Ishikawa (cell line): Measurements from ENCODE around the gene ZNF423.

Experiments
- CEBPB ChIP-seq: IDR thresholded peaks from 2 replicates; pipeline ENCODE4 v1.6.1; 2012
- CREB1 ChIP-seq: IDR thresholded peaks from 2 replicates; pipeline ENCODE4 v1.6.1; 2012; ENCODE audit warnings: low read depth
- EGR1 ChIP-seq: IDR thresholded peaks from 2 replicates; pipeline ENCODE4 v1.6.1; 2012
- EP300 ChIP-seq: IDR thresholded peaks from 2 replicates; pipeline ENCODE4 v1.6.1; 2012; ENCODE audit warnings: borderline replicate concordance
- FOXM1 ChIP-seq: IDR thresholded peaks from 2 replicates; pipeline ENCODE4 v1.6.1; 2012; ENCODE audit warnings: low read depth, borderline replicate concordance
- NFIC ChIP-seq: IDR thresholded peaks from 2 replicates; pipeline ENCODE4 v1.6.1; 2012
- RAD21 ChIP-seq: IDR thresholded peaks from 2 replicates; pipeline ENCODE4 v1.6.1; 2012; ENCODE audit warnings: low read depth
- TAF1 ChIP-seq: IDR thresholded peaks from 2 replicates; pipeline ENCODE4 v1.6.1; 2012; ENCODE audit warnings: low read depth, mild to moderate bottlenecking
- TCF12 ChIP-seq: IDR thresholded peaks from 2 replicates; pipeline ENCODE4 v1.6.1; 2012; ENCODE audit warnings: low read depth
- TEAD4 ChIP-seq: IDR thresholded peaks from 2 replicates; pipeline ENCODE4 v1.6.1; 2012
- USF1 ChIP-seq: IDR thresholded peaks from 2 replicates; pipeline ENCODE4 v1.6.1; 2012
- YY1 ChIP-seq: IDR thresholded peaks from 2 replicates; pipeline ENCODE4 v1.6.1; 2012; ENCODE audit warnings: low read depth
- ZBTB7A ChIP-seq: IDR thresholded peaks from 2 replicates; pipeline ENCODE4 v1.6.1; 2012; ENCODE audit warnings: low read depth
- TF ChIP-seq, protein P1 (sequence below): IDR thresholded peaks from 2 replicates; pipeline ENCODE4 v1.6.1; 2012
- TF ChIP-seq, protein P2 (sequence below): IDR thresholded peaks from 2 replicates; pipeline ENCODE4 v1.6.1; 2012; ENCODE audit warnings: low read depth, mild to moderate bottlenecking

ZNF423 gene

DNA sequence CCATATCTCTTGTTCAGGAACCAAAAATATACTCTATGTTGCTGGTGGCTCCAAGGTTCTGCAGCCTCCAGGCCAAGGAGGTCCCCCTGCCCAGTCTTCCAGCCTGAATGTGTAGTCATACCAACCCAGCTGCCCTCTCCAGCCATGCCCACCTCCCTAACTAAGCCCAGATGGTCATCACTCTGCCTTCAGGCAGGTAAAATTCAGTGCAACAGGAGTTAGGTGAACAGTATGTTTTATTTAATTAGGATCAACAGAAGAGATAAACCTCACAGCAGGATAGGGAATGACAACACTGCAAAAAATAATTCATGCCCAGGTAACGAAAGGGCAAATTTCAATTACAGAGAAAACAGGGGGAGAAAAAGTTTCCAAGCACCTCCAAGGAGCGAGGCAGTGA is 9.1 kb downstream of the ZNF423 start:
- no peak for TF ChIP-seq TEAD4
- TF ChIP-seq, protein P1, sequence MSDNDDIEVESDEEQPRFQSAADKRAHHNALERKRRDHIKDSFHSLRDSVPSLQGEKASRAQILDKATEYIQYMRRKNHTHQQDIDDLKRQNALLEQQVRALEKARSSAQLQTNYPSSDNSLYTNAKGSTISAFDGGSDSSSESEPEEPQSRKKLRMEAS: no peak
- TF ChIP-seq NFIC: no peak
- no peak for TF ChIP-seq CREB1
- no peak for TF ChIP-seq EGR1
- TF ChIP-seq ZBTB7A: no peak
- no peak for TF ChIP-seq RAD21
- no peak for TF ChIP-seq YY1
- TF ChIP-seq, protein P2, sequence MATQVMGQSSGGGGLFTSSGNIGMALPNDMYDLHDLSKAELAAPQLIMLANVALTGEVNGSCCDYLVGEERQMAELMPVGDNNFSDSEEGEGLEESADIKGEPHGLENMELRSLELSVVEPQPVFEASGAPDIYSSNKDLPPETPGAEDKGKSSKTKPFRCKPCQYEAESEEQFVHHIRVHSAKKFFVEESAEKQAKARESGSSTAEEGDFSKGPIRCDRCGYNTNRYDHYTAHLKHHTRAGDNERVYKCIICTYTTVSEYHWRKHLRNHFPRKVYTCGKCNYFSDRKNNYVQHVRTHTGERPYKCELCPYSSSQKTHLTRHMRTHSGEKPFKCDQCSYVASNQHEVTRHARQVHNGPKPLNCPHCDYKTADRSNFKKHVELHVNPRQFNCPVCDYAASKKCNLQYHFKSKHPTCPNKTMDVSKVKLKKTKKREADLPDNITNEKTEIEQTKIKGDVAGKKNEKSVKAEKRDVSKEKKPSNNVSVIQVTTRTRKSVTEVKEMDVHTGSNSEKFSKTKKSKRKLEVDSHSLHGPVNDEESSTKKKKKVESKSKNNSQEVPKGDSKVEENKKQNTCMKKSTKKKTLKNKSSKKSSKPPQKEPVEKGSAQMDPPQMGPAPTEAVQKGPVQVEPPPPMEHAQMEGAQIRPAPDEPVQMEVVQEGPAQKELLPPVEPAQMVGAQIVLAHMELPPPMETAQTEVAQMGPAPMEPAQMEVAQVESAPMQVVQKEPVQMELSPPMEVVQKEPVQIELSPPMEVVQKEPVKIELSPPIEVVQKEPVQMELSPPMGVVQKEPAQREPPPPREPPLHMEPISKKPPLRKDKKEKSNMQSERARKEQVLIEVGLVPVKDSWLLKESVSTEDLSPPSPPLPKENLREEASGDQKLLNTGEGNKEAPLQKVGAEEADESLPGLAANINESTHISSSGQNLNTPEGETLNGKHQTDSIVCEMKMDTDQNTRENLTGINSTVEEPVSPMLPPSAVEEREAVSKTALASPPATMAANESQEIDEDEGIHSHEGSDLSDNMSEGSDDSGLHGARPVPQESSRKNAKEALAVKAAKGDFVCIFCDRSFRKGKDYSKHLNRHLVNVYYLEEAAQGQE: no peak
- TF ChIP-seq CEBPB: no peak
- TF ChIP-seq TAF1: no peak
- TF ChIP-seq USF1: no peak
- no peak for TF ChIP-seq TCF12
- no peak for TF ChIP-seq EP300

- TF ChIP-seq TCF12: no peak
- no peak for TF ChIP-seq TAF1
- TF ChIP-seq FOXM1: no peak
- TF ChIP-seq, protein P1: no peak
- no peak for TF ChIP-seq CREB1
- no peak for TF ChIP-seq EGR1
- TF ChIP-seq NFIC: no peak
- no peak for TF ChIP-seq CEBPB
Measured at GRCh38 chr16:49844359-49844758, 11.6 kb downstream of the ZNF423 start.

DNA sequence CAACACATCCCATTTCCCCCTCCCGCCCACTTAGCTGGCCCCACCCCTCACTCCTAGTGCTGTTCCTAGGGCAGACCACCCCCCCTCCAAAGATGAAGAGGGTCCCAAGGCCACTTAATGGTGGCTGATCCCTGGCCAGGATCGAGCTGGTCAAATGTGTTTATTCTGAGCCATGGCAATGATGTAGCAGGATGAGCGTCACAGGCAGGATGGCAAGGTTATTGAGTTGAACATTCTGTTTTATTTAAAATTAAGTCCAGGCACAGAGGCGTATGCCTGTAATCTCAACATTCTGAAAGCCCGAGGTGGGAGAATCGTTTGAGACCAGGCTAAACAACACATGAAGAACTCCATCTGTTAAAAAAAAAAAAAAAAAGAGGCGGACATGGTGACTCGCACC is 12.2 kb downstream of the ZNF423 start:
- TF ChIP-seq ZBTB7A (no peak), YY1 (no peak), NFIC (no peak), FOXM1 (no peak), TAF1 (no peak), RAD21 (no peak), CEBPB (no peak), CREB1 (no peak), EGR1 (no peak), EP300 (no peak), TCF12 (no peak), USF1 (no peak), TEAD4 (no peak)
- TF ChIP-seq, protein P2: no peak
- TF ChIP-seq, protein P1: no peak

- no peak for TF ChIP-seq TAF1
- no peak for TF ChIP-seq USF1
- TF ChIP-seq TEAD4: no peak
- TF ChIP-seq RAD21: no peak
- TF ChIP-seq ZBTB7A: no peak
- TF ChIP-seq CREB1: no peak
- no peak for TF ChIP-seq NFIC
Measured at GRCh38 chr16:49842972-49843371, 12.9 kb downstream of the ZNF423 start.

GRCh38 chr16:49839017-49839825 is 16.7 kb downstream of the ZNF423 start:
- TF ChIP-seq ZBTB7A (no peak), CEBPB (no peak), CREB1 (no peak), RAD21 (no peak), NFIC (no peak), FOXM1 (no peak), EP300 (no peak), TAF1 (no peak), EGR1 (no peak), YY1 (no peak), TCF12 (no peak)
- TF ChIP-seq, protein P1: no peak
- TF ChIP-seq, protein P2: no peak
